Adipocyte (in vitro differentiated cells): Measurements from ENCODE around the gene MRPL55.

Experiments used
- DNase-seq: peaks from one replicate; pipeline ENCODE4 v3.0.0-alpha.2; 2015; ENCODE audit warnings: low read depth
- H3K27me3 ChIP-seq: replicated peaks from 2 replicates; pipeline ENCODE4 v1.7.0; 2013; ENCODE audit warnings: mild to moderate bottlenecking, low read length, moderate library complexity; ENCODE audit not compliant: control insufficient read depth, insufficient read depth
- H3K36me3 ChIP-seq: 2 replicates; pipeline ENCODE4 v1.7.0; 2013; ENCODE audit warnings: low read length, mild to moderate bottlenecking, moderate library complexity; ENCODE audit not compliant: control insufficient read depth, insufficient read depth, severe bottlenecking
- H3K4me1 ChIP-seq: 2 replicates; pipeline ENCODE4 v1.7.0; 2013; ENCODE audit warnings: mild to moderate bottlenecking, low read length, moderate library complexity; ENCODE audit not compliant: control insufficient read depth, insufficient read depth
- H3K4me3 ChIP-seq: 2 replicates; pipeline ENCODE4 v1.7.0; 2013; ENCODE audit warnings: mild to moderate bottlenecking, low read length, moderate library complexity
- H3K9ac ChIP-seq: 2 replicates; pipeline ENCODE4 v1.7.0; 2013; ENCODE audit warnings: mild to moderate bottlenecking, low read length, moderate library complexity
- H3K9me3 ChIP-seq: 2 replicates; pipeline ENCODE4 v1.7.0; 2013; ENCODE audit warnings: mild to moderate bottlenecking, low read length, moderate library complexity; ENCODE audit not compliant: control insufficient read depth

Gene MRPL55

GRCh38 chr1:228081578-228082213 lies 27.4 kb downstream of the MRPL55 start:
- H3K4me3 ChIP-seq, result peak overlapping the region; percentile 89
- no peaks in the 10 kb centered on the region for H3K9me3 ChIP-seq
- peak; percentile 50 for DNase-seq
- H3K4me1 ChIP-seq, result peaks cover 29% of the 10 kb centered on the region
- H3K9ac ChIP-seq, result peak overlapping the region; percentile 97
- H3K36me3 ChIP-seq, result no peaks in the 10 kb centered on the region
- no peaks in the 10 kb centered on the region for H3K27me3 ChIP-seq

- H3K27me3 ChIP-seq, result no peaks in the 10 kb centered on the region
- peak overlapping the region; percentile 89 for H3K4me3 ChIP-seq
- H3K36me3 ChIP-seq, result no peaks in the 10 kb centered on the region
These were observed 28.0 kb downstream of the MRPL55 start for GRCh38 chr1:228081144-228081543.

GRCh38 chr1:228079601-228080263 lies 29.4 kb downstream of the MRPL55 start:
- Histone ChIP-seq H3K9ac (no peak overlapping the region), H3K36me3 (no peaks in the 10 kb centered on the region), H3K9me3 (no peaks in the 10 kb centered on the region), H3K4me1 (peaks cover 10% of the 10 kb centered on the region), H3K27me3 (no peaks in the 10 kb centered on the region), H3K4me3 (no peak overlapping the region)
- DNase-seq, result no peak

More at GRCh38 chr1:228081144-228081543, 28.0 kb downstream of the MRPL55 start:
- H3K4me1 ChIP-seq, result peaks cover 24% of the 10 kb centered on the region
- DNase-seq, result no peak
- H3K9me3 ChIP-seq, result no peaks in the 10 kb centered on the region
- H3K9ac ChIP-seq, result peak overlapping the region; percentile 97

GRCh38 chr1:228079013-228079412 lies 30.1 kb downstream of the MRPL55 start:
- Histone ChIP-seq H3K4me3 (no peak overlapping the region), H3K27me3 (no peaks in the 10 kb centered on the region), H3K4me1 (peaks cover 7% of the 10 kb centered on the region), H3K9me3 (no peaks in the 10 kb centered on the region), H3K9ac (no peak overlapping the region), H3K36me3 (no peaks in the 10 kb centered on the region)
- DNase-seq, result no peak

GRCh38 chr1:228077565-228078330 lies 31.4 kb downstream of the MRPL55 start:
- Histone ChIP-seq H3K9me3 (no peaks in the 10 kb centered on the region), H3K4me3 (no peak overlapping the region)

GRCh38 chr1:228076796-228077430 lies 32.2 kb downstream of the MRPL55 start:
- peaks cover 7% of the 10 kb centered on the region for H3K4me1 ChIP-seq
- no peaks in the 10 kb centered on the region for H3K27me3 ChIP-seq
- H3K4me3 ChIP-seq, result no peak overlapping the region
- H3K9ac ChIP-seq, result no peak overlapping the region
- DNase-seq, result no peak
- no peaks in the 10 kb centered on the region for H3K9me3 ChIP-seq
- H3K36me3 ChIP-seq, result no peaks in the 10 kb centered on the region

More at GRCh38 chr1:228077565-228078330, 31.4 kb downstream of the MRPL55 start:
- no peak for DNase-seq
- Histone ChIP-seq H3K27me3 (no peaks in the 10 kb centered on the region), H3K4me1 (peaks cover 7% of the 10 kb centered on the region), H3K9ac (no peak overlapping the region), H3K36me3 (no peaks in the 10 kb centered on the region)

GRCh38 chr1:228075801-228076271 lies 33.3 kb downstream of the MRPL55 start:
- DNase-seq, result no peak

GRCh38 chr1:228074954-228075730 lies 34.0 kb downstream of the MRPL55 start:
- Histone ChIP-seq H3K4me1 (no peaks in the 10 kb centered on the region), H3K4me3 (no peak overlapping the region), H3K36me3 (no peaks in the 10 kb centered on the region), H3K27me3 (peaks cover 4% of the 10 kb centered on the region), H3K9ac (no peak overlapping the region), H3K9me3 (no peaks in the 10 kb centered on the region)
- no peak for DNase-seq

More at GRCh38 chr1:228075801-228076271, 33.3 kb downstream of the MRPL55 start:
- no peak overlapping the region for H3K9ac ChIP-seq
- peaks cover 3% of the 10 kb centered on the region for H3K27me3 ChIP-seq
- H3K4me1 ChIP-seq, result no peaks in the 10 kb centered on the region
- no peak overlapping the region for H3K4me3 ChIP-seq
- no peaks in the 10 kb centered on the region for H3K36me3 ChIP-seq
- no peaks in the 10 kb centered on the region for H3K9me3 ChIP-seq

- H3K9ac ChIP-seq, result no peak overlapping the region
- H3K9me3 ChIP-seq, result no peaks in the 10 kb centered on the region
- H3K27me3 ChIP-seq, result peaks cover 8% of the 10 kb centered on the region
- DNase-seq, result peak; percentile 29
- H3K36me3 ChIP-seq, result no peaks in the 10 kb centered on the region
- H3K4me3 ChIP-seq, result no peak overlapping the region
- H3K4me1 ChIP-seq, result no peaks in the 10 kb centered on the region
These were observed 35.1 kb downstream of the MRPL55 start for GRCh38 chr1:228073857-228074545.
